CD4-positive, alpha-beta T cell treated with Interleukin-15 for 1 hour (primary cell): ENCODE measurements around the gene HELLS.
"Not testable (repeated sequence)": the region's sequence is repeated elsewhere in the genome, so short reads cannot be mapped to it uniquely, and the experiment has no call there.

Source experiments
- DNase-seq: peaks from one replicate; pipeline ENCODE4 v3.0.0-alpha.2; 2020

The HELLS gene

DNA sequence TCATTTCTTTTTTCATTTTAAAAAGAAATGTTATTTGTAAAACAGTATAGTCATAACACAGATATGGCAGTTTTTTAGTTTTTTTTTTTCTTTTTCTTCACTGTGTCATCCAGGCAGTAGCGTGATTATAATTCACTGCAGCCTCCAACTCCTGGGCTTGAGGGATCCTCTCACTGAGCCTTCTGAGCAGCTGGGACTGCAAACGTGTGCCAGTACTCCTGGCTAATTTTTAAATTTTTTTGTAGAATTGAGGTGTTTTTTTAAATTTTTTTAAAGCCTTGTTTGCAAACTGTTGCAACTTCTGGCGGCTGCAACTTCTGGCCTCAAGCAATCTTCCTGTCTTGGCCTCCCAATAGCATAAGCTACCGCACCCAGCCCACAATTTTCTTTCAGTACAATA is 63.0 kb downstream of the HELLS start:
- no peak for DNase-seq

DNA sequence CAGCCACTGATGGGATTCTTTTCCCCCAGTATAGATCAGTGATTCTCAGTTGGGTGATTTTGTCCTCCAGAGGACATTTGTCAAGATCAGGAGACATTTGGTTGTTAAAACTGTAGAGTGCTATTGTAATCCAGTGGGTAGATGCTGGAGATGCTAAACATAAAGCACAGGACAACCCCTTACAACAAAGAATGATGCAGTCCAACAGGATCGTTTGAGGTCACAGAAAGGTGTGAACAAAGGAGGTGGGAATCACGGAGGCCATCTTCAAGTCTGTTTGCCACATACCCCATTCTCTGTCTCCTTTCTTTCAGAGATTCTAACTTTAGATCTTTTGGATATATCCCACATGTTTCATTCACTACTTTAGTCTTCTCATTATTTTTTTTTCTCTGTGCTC is 69.0 kb downstream of the HELLS start:
- no peak for DNase-seq

DNA sequence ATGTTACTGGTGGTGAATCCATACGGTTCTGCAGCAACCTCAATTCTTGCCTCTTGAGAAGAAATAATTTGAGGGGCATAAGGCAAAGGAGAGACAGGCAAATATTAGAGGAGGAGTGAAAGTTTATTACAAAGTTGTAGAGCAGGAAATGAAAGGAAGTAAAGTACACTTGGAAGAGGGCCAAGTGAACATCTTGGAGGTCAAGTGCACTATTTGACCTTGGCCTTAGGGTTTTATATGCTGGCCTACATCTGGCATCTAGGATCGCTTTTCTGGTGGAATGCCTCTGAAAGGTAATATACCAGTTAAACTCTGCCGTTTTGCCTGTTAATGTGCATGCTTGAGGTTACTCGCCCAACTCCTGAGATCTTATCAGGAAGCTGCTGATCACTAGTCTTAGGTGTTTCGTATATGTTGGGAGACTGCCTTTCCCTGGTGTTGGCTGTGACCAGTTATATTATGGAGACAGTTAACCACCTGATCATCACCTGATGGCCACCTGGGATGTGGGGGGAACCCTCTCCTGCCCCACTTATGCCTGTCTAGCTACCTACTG is 71.9 kb downstream of the HELLS start:
- DNase-seq = no peak

DNA sequence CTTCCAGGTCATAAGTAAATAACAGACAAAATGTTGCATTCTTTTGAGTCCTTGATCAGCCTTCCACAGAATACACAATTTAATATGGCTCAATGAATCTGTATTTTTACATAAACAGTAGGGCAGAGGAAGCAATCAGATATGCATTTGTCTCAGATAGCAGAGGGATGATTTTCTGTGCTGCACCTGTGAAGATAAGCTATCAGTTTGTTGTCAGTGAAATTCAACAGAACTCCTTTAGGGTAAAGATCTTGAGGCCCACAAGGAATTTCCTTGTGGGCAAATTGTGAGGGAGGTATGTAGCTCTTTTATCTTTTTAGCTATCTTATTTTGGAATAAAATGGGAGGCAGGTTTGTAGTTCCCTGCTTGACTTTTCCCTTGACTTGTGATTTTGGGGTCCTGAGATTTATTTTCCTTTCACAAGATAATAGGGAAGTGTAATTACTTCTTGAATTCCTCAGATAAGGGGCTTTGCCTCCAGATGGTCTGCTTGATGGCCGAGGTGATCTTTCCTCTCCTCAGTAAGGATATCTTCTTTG is 77.1 kb downstream of the HELLS start:
- no peak for DNase-seq

DNA sequence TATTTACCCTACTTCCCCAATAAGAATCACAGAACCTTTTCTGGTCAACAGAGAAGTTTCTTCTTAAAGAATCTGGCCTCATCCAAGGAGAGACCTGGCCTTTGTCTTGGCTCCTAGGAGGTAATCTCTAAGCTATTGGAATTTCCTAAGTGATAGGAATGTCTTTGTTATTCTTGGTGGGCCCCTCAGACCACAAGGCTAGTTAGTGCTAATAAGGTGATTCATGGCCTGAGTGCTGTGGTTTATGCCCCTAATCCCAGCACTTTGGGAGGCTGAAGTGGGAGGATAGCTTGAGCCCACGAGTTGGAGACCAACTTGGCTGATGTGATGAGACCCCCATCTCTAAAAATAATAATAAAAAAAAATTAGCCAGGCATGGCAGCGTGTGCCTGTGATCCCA is 78.0 kb downstream of the HELLS start:
- DNase-seq = no peak

DNA sequence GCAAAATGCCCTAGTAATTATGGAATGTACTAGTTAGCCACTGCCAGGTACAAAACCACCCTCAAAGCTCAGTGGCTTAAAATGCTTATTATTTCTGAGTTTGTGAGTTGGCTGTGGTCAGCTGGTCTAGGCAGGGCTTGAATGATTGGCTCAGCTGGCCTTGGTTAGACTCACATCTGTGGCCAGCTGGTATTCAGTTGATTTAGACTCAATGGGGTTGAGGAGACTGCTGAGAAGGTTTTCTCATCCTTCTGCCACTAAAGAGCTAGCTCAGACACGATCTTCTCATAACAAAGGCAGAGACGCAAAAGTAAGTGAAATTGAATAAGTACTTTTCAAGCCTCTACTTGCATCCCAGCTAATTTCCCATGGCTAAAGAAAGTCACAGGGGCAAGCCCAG is 80.9 kb downstream of the HELLS start:
- DNase-seq = no peak

DNA sequence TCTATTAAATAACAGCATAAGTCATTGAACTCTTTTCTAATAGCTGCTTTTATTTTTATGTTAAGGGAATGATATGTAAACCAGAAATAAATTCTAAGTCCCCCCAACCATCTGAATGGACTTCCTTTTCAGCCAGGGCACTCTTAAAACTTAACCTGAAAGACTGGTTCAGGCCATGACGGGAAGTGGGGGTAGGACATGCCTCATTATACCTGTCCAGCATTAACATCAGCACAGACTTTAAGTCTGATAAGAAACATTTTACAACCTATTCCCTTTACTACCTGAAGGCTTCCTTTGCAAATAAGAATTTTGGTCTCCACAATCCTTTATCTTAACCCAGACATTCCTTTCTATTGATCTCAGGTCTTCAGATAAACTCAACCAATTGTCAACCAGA is 81.9 kb downstream of the HELLS start:
- no peak for DNase-seq

DNA sequence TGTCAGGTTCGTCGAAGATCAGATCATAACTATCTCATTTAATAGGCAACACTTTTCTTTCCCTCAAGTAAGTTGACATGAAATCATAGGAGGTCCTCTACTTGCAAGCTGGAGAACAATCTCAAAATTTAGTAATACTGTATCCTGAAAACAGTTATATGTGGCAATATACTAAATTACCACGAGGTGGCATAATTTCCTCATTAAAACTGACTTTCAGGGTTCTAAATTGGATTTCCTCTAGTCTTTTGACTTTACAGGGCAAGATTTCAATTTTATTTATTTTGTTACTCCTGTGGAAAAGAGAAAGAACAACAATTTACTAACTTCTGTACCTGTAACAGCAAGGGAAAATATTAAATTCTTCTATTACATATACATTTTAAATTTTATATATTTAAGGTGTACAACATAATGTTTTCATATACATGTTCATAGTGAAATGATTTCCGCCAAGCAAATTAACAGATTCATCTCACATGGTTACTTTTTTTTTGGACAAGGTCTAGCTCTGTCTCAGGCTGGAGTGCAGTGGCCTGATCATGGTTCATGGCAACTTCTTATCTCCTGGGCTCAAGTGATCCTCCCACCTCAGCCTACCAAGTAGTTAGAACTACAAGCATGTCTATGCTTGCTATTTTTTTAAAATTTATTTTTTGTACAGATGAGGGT is 84.6 kb downstream of the HELLS start:
- DNase-seq = no peak

DNA sequence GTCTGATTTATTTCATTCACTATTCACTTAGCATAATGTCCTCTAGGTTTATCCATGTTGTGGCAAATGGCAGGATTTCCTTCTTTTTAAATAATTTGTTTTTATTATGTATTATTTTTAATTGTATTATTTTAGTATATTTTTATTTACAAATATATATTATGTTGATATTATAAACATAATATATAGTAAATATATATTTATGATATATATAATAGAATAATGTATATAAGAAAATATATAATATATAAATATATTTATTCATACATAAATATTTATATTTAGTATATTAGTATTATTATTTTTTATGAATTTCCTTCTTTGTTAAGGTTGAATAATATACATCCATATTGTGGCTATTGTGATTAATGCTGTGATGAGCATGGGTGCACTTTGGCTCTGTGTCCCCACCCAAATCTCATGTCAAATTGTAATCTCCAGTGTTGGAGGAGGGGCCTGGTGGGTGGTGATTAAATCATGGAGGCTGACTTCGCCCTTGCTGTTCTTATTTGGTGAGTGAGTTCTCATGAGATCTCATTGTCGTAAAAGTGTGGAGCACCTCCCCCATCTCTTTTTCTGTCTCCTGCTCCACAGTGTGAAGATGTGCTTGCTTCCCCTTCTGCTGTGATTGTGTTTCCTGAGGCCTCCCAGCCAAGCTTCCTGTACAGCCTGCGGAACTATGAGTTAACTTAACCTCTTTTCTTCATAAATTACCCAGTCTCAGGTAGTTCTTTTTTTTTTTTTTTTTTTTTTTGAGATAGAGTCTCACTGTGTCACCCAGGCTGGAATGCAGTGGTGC is 85.7 kb downstream of the HELLS start:
- no peak for DNase-seq

DNA sequence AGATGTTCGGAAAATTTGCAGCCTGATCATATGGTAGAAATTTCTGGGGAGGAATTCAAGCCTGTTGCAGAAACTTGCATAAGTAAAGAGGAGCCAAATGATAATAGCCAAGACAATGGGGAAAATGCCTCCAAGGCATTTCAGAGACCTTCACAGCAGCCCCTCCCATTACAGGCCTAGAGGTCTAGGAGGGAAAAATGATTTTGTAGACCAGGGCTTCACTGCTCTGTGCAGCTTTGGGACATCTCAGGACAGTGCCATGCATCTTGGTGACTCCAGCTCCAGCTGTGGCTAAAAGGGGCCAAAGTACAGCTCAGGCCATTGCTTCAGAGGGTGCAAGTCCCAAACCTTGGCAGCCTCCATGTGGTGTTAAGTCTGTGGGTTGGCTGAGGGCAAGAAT is 87.4 kb downstream of the HELLS start:
- DNase-seq = no peak

DNA sequence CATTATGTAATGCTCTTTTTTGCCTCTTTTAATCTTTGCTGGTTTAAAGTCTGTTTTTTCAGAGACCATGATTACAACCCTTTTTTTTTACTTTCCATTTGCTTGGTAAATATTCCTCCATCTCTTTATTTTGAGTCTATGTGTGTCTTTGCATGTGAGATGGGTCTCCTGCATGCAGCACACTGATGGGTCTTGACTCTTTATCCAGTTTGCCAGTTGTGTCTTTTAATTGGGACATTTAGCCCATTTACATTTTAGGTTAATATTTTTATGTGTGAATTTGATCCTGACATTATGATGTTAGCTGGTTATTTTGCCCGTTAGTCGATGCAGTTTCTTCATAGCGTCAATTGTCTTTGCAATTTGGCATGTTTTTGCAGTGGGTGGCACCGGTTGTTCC is 92.5 kb downstream of the HELLS start:
- DNase-seq = not testable (repeated sequence)

DNA sequence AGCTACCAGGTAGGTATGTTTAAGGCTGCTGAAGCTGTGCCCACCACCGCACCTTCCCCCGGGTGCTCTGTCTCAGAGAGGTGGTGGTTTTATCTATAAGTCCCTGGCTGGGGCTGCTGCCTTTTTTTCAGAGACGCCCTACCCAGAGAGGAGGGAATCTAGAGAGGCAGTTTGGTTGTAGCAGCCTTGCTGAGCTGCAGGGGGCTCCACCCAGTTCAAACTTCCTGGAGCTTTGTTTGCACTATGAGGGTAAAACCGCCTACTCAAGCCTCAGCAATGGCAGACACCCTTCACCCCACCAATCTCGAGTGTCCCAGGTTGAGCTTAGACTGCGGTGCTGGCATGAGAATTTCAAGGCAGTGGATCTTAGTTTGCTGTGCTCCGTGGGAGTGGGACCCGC is 94.3 kb downstream of the HELLS start:
- no peak for DNase-seq

DNA sequence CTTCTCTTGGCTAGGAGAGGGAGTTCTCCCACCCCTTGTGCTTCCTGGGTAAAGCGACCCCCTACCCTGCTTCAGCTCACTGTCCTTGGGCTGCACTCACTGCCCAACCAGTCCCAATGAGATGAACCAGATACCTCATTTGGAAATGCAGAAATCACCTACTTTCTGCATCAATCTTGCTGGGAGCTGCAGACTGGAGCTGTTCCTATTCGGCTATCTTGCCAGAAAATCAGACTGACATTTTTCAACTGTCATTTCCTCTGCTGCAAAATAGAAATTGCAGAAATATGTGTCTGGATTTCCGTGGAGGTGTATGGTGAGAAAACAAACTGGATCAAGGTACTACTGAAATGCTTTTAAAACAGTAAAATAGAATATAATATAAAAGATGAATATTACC is 95.0 kb downstream of the HELLS start:
- DNase-seq = no peak

DNA sequence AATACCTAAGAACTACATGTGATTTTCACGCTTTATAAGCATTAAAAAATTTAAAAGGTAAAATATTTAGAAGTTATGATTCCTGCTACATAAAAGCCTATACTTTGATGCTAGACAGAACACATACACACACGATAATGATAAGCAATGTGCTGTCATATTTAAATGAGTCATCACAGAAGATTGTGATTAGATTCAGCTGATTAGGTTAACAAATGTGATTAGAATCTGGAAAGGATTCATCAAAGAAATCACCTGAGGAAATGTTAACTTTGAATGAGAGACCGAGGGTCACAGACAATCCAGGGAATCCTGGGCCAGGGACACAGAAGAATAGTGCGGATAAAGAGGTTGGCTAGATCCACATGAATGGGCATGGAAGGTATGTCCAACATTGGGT is 95.9 kb downstream of the HELLS start:
- no peak for DNase-seq

DNA sequence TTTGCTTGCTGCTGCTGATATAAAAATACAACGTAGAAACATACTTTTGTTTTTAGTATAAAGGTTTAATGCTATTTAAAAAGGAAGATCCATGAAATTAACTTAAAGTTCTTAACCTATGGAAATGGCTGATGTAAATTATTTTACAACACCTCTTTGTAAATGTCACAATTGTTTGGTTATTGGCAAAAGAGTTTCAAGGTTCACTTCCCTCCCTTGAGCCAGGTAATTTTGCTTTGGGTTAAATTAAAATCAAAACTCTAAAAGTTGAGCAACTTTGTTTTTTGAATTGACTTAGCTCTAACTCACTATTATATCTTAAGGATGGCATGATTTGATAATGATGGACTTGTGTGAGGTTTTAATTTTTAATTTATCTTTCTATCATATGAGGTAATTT is 98.8 kb downstream of the HELLS start:
- DNase-seq = no peak

DNA sequence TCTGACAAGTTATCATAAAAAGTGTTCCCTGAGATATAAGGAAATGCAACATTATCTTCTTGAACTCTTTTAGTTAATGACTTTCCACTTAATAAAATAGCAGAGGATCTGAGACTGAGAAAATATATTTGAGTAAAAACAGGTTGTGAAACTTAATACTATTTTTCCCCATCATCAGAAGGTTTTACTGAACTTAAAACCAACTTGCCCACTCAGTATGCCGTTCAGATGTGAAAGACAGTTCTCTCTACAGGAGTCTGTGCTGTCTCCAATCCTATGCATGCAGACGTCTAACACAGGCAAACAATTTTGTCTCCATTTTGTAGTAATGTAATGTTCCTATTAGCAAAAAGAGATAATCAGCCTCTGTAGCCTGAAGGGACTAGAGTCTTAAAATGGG is 99.7 kb downstream of the HELLS start:
- DNase-seq = no peak
